ES-I3 (cell line): Measurements from ENCODE around the gene SBNO1.
"Not testable (repeated sequence)": the region's sequence is repeated elsewhere in the genome, so short reads cannot be mapped to it uniquely, and the experiment has no call there.

Source experiments
- H3K36me3 ChIP-seq: 2 replicates; pipeline ENCODE4 v1.6.1; 2013; ENCODE audit warnings: mild to moderate bottlenecking, low read length, control low read depth, moderate library complexity; ENCODE audit not compliant: insufficient read depth
- H3K4me1 ChIP-seq: 2 replicates; pipeline ENCODE4 v1.6.1; 2013; ENCODE audit warnings: mild to moderate bottlenecking, control low read depth, low read length; ENCODE audit not compliant: insufficient read depth
- H3K9ac ChIP-seq: 2 replicates; pipeline ENCODE4 v1.6.1; 2013; ENCODE audit warnings: low read depth, mild to moderate bottlenecking, low read length, moderate library complexity
- H3K9me3 ChIP-seq: 2 replicates; pipeline ENCODE4 v1.6.1; 2013; ENCODE audit warnings: mild to moderate bottlenecking, low read length, moderate library complexity; ENCODE audit not compliant: control insufficient read depth, insufficient read depth

SBNO1 gene

DNA sequence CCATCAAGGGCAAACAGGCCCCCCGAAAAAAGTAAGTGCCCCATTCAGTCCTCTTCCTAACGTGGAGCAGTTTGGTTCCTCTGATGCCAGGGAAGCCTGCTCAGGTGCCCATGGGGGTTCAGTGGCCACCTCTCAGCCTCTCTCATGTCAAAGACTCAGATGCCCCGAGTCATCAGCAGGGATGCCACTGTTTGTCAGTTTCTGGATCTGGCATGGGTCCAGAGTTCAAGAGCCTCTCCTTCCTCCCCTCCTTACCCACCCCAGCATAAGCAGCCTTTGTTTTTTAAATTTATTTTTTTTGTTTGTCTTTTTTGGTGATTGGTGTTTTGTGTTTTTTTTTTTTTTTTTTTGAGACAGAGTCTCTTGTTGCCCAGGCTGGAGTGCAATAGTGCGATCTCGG, 30.6 kb upstream of the SBNO1 start:
- Histone ChIP-seq H3K36me3 (peaks cover 16% of the 10 kb centered on the region; the same call in 1 of the 2 replicates), H3K4me1 (peaks cover 6% of the 10 kb centered on the region), H3K9ac (no peak overlapping the region), H3K9me3 (no peaks in the 10 kb centered on the region)

DNA sequence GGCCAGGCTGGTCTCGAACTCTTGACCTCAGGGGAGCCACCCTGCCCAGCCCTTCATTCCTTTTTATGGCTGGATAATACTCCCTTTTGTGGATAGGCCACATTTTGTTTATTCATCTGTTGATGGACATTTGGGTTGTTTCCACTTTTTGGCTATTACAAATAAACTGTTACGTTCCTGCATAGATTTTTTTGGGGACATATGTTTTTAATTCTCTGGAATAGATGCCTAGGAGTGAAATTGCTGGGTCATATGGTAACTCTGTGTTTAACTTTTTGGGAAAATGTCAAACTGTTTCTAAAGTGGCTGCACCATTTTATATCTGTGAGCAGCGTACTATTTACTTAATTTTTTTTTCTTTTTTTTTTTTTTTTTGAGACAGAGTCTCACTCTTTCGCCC, 29.1 kb upstream of the SBNO1 start:
- peaks cover 16% of the 10 kb centered on the region; the same call in 1 of the 2 replicates for H3K36me3 ChIP-seq
- H3K9me3 ChIP-seq, result no peaks in the 10 kb centered on the region
- peaks cover 8% of the 10 kb centered on the region for H3K4me1 ChIP-seq
- H3K9ac ChIP-seq, result no peak overlapping the region

DNA sequence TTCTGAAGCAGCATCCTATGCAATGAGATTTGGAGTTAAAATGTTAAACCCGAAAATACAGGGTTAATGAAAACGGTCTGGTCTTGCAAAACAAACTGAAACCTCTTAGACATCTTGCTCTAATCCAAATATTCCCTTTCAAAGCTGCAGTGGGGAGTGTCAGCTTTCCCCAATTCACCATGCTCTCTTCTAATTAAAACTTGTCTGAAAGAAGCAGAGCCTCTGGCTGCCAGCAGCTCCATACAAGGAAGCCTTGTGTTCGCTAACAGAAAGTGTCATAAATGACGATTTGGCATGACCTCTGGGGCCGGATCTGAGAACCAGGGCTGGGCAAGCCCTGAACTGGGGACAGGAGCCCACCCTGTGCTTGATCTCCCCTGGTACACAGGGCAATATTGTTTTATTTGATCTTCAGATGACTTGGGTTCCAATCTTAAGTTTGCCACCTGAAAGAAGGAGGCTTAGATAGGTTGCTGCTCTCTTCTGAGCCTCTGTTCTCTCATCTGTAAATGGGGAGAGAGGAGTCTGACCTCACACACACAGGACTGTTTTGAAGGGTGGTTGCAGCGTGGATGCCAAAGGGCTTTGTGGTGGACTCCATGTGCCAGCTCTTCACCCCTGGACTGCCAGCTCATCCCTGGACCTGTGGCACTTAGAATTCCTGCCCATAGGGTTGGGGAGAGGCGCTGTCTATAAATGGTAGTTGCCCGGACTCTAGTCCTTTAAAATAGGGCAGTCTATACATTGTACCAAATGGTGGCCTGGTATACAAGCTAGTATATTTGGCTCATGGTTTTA, 27.1 kb upstream of the SBNO1 start:
- peaks cover 18% of the 10 kb centered on the region for H3K4me1 ChIP-seq
- H3K9me3 ChIP-seq, result no peaks in the 10 kb centered on the region
- no peak overlapping the region for H3K9ac ChIP-seq
- peaks cover 16% of the 10 kb centered on the region; the same call in 1 of the 2 replicates for H3K36me3 ChIP-seq

DNA sequence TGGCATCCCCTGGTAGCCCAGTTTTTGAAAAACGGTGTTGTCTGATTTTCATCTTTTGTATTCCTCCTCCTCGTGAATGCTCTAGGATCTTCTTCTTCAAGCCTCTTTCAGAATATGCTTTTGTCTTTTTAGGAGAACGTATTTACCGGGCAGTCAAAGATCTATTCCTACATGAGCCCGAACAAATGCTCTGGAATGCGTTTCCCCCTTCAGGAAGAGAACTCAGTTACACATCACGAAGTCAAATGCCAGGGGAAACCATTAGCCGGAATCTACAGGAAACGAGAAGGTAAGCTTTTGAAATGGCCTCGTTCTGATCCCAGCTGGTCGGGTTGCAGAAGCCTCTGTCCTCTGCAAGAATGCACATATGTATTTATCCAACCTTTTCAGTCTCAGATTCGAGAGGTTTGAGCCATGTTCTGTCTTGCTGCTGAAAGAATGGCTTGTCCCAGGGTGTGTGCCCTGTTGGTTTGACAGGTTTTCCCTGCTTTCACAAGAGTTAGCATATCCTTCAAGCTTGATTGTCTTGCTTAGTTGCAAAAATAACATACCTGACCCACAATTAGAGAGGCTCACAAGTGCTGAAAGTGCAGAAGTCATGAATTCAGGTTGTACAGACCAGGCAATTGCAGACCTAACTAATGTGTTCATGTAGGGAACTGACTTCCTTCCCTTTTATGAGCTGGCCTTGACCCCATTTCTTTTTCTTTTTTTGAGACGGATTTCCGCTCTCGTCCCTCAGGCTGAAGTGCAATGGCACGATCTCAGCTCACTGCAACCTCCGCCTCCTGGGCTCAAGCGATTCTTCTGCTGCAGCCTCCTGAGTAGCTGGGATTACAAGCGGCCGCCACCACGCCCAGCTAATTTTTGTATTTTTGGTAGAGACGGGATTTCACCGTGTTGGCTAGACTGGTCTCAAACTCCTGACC, 26.1 kb upstream of the SBNO1 start:
- H3K4me1 ChIP-seq, result peaks cover 18% of the 10 kb centered on the region
- peaks cover 16% of the 10 kb centered on the region; the same call in 1 of the 2 replicates for H3K36me3 ChIP-seq
- H3K9me3 ChIP-seq, result no peaks in the 10 kb centered on the region
- H3K9ac ChIP-seq, result peak overlapping the region; percentile 70; the same call in 1 of the 2 replicates

DNA sequence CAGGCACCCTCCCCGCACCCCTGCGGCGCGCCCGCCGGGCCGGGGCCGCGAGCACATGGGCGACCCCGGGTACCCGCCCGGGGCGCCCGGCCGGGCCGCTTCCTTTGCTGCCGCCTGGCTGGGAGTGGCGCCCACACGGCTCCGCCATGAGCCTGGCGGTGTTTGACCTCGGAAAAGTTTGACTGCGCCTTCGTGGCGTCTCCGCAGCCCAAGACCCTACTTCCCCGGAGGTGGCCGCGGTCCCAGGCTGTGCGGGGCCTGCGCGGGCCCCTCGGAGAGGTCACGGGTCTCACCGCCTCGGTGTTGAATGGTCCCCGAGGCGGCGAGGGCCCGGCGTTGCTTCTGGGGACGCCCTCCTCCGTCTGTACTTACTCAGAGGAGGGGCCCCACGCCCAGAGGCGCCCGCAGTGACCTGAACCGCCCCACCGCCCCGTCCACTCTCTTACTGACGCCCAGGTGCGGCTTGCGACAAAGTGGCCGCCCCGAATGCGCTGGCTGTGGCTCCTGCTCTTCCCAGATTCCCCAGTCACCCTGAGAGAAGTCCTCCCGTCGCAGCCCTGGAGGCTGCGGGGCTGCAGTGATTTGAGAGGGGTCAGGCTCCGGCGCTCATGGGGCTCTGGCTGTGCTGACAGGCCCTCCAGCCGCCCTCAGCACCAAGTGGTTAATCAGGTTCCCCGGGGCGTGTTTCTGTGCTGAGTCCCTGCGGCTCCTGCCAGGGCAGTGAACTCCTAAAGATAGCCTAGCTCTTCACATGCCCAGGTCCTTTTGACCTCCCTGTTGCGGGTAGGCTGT, 25.1 kb upstream of the SBNO1 start:
- H3K9me3 ChIP-seq, result no peaks in the 10 kb centered on the region
- peaks cover 18% of the 10 kb centered on the region for H3K4me1 ChIP-seq
- H3K9ac ChIP-seq, result peak overlapping the region; percentile 70
- H3K36me3 ChIP-seq, result peaks cover 16% of the 10 kb centered on the region; the same call in 1 of the 2 replicates

DNA sequence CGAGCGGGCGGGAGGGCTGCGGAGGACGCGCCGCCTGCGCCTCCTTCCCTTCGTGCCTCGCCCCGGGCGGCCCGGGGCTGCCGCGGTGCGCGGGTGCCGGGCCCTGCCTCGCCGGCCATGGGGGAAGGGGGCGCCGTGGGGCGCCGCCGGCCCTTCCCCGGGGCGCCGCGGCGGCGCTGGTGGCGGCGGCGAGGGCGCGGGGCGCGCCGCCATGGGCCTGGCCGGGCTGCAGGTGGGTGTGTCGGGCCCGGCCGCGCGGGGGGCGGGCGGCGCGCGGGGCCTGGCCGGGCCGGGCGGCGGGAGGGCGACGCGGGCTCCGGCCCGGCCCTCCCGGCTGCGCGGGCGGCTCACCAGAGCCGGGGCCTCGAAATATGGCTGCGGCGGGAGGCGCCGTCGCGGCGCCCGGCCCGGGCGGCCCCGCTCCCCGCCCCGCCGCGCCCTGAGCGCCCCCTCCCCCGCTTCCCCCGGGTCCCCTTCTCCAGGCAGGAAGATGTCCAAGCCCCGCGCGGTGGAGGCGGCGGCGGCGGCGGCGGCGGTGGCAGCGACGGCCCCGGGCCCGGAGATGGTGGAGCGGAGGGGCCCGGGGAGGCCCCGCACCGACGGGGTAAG, 24.4 kb upstream of the SBNO1 start:
- H3K9me3 ChIP-seq, result no peaks in the 10 kb centered on the region
- peaks cover 16% of the 10 kb centered on the region; the same call in 1 of the 2 replicates for H3K36me3 ChIP-seq
- H3K9ac ChIP-seq, result peak overlapping the region; percentile 70
- peaks cover 18% of the 10 kb centered on the region for H3K4me1 ChIP-seq

DNA sequence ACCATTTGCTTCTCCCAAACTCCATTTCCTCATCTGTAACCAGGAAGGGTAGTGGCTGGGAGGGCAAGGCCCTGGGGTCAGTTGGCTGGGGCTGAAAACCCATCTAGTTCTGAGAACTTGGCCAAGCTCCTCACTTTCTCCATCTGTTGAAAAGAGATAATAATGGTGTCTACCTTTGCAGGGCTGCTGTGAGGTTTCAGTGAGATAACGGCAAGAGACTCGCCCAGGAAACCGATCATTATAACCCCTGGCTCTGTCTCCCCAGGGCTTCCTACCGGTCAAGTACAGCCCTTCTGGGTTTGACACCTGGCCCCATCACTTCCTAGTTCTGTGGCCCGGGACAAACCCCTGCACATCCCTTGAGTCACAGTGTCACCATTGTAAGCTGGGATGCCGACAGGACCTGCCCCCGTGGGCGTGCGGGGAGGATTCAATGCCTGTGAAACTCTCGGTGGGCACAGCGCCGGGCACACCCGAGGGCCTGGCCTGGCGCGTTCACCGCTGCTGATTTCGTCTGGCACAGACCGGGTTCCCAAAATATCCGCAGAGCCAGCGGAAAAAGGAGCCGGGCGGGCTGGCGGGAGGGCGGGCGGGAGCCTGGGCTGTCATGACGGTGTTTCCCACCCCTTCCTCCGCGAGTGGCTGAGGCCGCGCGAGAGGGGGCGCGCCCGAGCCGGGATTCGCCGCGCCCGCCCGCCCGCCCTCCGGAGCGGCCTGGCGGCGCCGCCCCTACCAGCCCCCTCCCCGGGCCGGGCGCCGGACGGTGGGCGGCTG, 23.7 kb upstream of the SBNO1 start:
- no peaks in the 10 kb centered on the region for H3K9me3 ChIP-seq
- peaks cover 18% of the 10 kb centered on the region for H3K4me1 ChIP-seq
- peaks cover 16% of the 10 kb centered on the region; the same call in 1 of the 2 replicates for H3K36me3 ChIP-seq
- peak overlapping the region; percentile 64; the same call in 1 of the 2 replicates for H3K9ac ChIP-seq

DNA sequence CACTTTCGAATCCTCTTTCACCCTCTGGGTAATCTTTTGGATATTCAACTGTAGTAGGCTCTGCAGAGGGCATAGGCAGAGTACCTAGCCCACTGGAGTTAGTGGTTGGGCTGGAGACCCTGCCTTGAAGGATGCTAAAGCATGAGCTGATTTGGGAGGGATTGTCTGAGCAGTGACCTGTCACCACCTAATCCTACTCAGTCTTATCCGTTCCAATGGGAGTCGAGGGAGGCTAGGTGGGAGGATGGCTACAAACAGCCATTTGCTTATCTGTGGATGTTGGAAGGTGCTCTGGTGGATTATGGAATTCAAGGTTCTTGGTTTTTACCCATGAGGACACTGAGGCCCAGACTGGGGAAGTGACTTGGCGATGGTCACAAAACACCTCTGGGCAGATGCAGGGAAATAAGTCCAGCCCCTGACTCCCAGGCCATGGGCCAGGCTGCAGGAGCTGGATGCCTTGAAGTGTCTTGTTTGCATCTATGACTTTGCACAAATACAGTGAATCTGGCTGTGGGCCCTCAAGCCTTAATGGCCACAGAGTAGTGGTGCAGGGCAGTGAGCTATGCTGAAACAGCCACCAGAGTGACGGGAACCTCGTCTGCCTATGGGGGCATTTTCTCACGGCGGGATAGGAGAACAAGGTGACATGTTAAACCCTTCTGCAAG, 23.0 kb upstream of the SBNO1 start:
- H3K36me3 ChIP-seq, result peaks cover 16% of the 10 kb centered on the region; the same call in 1 of the 2 replicates
- no peaks in the 10 kb centered on the region for H3K9me3 ChIP-seq
- peak overlapping the region; percentile 64; the same call in 1 of the 2 replicates for H3K9ac ChIP-seq
- peaks cover 18% of the 10 kb centered on the region for H3K4me1 ChIP-seq

DNA sequence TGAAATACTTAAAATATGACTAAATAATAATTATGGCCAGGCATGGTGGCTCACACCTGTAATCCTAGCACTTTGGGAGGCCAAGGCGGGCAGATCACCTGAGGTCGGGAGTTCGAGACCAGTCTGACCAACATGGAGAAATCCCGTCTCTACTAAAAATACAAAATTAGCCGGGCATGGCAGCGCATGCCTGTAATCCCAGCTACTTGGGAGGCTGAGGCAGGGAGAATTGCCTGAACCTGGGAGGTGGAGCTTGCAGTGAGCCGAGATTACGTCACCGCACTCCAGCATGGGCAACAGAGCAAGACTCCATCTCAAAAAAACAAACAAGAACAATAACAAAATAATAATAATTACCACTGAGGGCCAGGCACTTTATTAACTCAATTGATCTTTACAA, 20.9 kb upstream of the SBNO1 start:
- not testable (repeated sequence) for H3K36me3 ChIP-seq, H3K9me3 ChIP-seq, H3K9ac ChIP-seq
- peaks cover 14% of the 10 kb centered on the region for H3K4me1 ChIP-seq

DNA sequence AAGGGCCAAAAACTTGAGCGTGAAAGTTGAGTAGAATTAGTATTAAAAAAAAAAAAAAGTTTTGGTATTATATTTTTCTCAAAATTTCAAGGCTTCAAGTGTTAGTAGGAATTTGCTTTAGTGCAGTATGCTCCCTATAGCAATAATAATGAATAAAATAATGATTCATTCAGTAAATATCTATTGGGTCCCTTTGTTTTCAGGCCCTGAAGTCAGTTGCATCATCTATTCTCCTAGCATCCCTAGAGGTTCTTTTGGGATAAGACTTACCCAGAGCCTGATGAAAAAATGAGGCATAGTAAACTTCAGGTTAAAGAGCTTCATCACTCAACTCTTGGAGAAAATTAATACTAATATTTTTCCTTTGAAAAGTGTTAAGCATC, 20.3 kb upstream of the SBNO1 start:
- H3K9ac ChIP-seq, result peak overlapping the region; percentile 78
- no peaks in the 10 kb centered on the region for H3K9me3 ChIP-seq

DNA sequence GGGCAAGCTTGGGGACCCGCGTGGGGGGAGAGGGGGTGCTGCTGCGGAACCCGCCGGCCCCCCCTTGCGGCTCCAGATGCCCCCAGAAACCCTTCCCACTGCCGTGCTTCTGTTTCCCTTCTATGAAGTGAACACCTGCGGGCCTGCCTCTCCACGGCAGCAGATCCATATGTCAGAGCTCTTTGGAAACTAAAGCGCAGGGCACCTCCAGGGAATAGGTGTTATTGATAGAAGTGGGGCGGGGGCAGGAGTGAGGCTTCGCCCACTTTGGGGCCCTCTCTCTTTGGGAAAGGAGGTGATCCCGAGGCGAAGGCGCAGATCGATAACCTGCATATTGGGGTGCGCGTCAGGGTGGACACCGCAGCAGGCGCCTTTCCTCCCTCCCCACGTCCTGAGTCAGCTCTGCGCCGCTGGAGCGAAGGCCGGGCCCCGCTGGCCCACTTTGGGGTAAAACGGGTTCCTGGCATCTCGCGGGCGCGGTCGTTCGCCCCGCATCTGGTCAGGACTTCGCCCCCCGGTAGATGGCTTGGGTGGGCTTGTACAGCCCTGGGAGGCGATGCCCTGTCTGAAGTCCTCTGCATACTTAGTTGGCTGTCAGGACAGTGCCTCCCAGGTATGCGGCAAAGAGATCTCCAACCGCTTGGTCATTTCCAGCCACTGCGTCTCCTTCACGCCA, 19.8 kb upstream of the SBNO1 start:
- peaks cover 10% of the 10 kb centered on the region for H3K4me1 ChIP-seq
- peak overlapping the region; percentile 78 for H3K9ac ChIP-seq
- H3K36me3 ChIP-seq, result no peaks in the 10 kb centered on the region
- H3K9me3 ChIP-seq, result no peaks in the 10 kb centered on the region

More for the DNA sequence above, 20.3 kb upstream of the SBNO1 start:
- Histone ChIP-seq H3K36me3 (no peaks in the 10 kb centered on the region), H3K4me1 (peaks cover 10% of the 10 kb centered on the region)

DNA sequence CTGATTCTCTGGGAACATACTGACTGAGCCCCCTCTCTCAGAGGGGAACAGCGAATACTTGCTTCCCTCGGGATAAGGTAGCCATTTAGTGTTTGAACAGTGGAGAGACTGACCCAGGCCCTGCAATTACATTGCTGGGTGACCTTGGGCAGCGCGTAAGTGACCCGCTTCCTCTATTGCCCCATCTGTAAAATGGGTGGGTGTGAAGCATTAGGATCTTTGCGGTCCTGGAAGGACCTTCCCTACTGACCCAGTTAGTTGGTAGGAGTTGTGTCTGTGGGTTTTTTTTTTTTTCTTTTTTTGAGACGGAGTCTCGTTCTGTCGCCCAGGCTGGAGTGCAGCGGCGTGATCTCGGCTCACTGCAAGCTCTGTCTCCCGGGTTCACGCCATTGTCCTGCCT, 18.0 kb upstream of the SBNO1 start:
- H3K4me1 ChIP-seq, result peaks cover 5% of the 10 kb centered on the region; the same call in 1 of the 2 replicates
- H3K36me3 ChIP-seq, result no peaks in the 10 kb centered on the region
- H3K9ac ChIP-seq, result peak overlapping the region; percentile 25; the same call in 1 of the 2 replicates
- H3K9me3 ChIP-seq, result no peaks in the 10 kb centered on the region
